Thyroid gland (tissue), 4 donors: ENCODE data around the gene ATG2A.

Source experiments
- CTCF ChIP-seq, 6 experiments: fragments of 200-600 bp in 3 of 6; fragments of 450-650 bp in 3 of 6; sonication (generic) in 3 of 6; IDR thresholded peaks; one replicate each; pipeline ENCODE4 v1.5.1; 2016 to 2019; ENCODE audit warnings: antibody characterized with exemption in 6 of 6, mild to moderate bottlenecking in 2 of 6, inconsistent platforms in 1 of 6, moderate library complexity in 1 of 6
- POLR2A ChIP-seq, 2 donors: fragments of 450-650 bp; IDR thresholded peaks; one replicate each; pipeline ENCODE4 v1.6.1; 2017; ENCODE audit warnings: antibody characterized with exemption in 2 of 2, mild to moderate bottlenecking in 2 of 2, moderate library complexity in 1 of 2

- TF ChIP-seq CTCF (IDR thresholded peaks at IDR 0.05) = no peak
- TF ChIP-seq POLR2A (IDR thresholded peaks at IDR 0.05) = no peak
These were observed 68.7 kb downstream of the ATG2A start for GRCh38 chr11:64848214-64848825.
